K562 (cell line): ENCODE measurements around the gene SAMD13. TPM values are rescaled to one million over a fixed set of nuclear protein-coding genes. Genes with fewer than 3 reads are reported as not detected.

Experiments used
- ATF7 ChIP-seq: fragments of 450-650 bp; IDR thresholded peaks from 2 replicates; pipeline ENCODE4 v1.7.1; 2014; ENCODE audit warnings: mild to moderate bottlenecking, moderate library complexity
- CREB1 ChIP-seq, 2 experiments: sonication (generic) in 1 of 2; formaldehyde crosslinking in 1 of 2; IDR thresholded peaks; 2 replicates each; pipeline versions ENCODE4 v1.6.1 to v1.8.0; 2012 to 2022; ENCODE audit warnings: inconsistent platforms in 1 of 2, mild to moderate bottlenecking in 1 of 2, missing genetic modification reagents in 1 of 2, moderate library complexity in 1 of 2
- EGR1 ChIP-seq: fragments of 450-650 bp; conservative IDR thresholded peaks from 2 replicates; pipeline ENCODE4 v1.6.1; 2017; ENCODE audit warnings: mild to moderate bottlenecking
- FOXP1 ChIP-seq: sonication (generic); formaldehyde crosslinking; IDR thresholded peaks from 2 replicates; pipeline ENCODE4 v1.8.0; 2022; ENCODE audit warnings: mild to moderate bottlenecking, missing genetic modification reagents
- L3MBTL2 ChIP-seq: fragments of 450-650 bp; IDR thresholded peaks from 2 replicates; pipeline ENCODE4 v1.6.1; 2016; ENCODE audit warnings: mild to moderate bottlenecking, moderate library complexity
- MAZ ChIP-seq, 2 experiments: fragments of 450-650 bp in 1 of 2; sonication (generic) in 1 of 2; formaldehyde crosslinking; IDR thresholded peaks in 1 of 2; conservative IDR thresholded peaks in 1 of 2; 2 replicates each; pipeline versions ENCODE4 v1.4.0 to v1.5.0; 2020; ENCODE audit warnings: mild to moderate bottlenecking in 1 of 2, missing genetic modification reagents in 1 of 2
- POLR2A ChIP-seq: fragments of 450-650 bp; conservative IDR thresholded peaks from 2 replicates; pipeline ENCODE4 v1.6.1; 2016
- POLR2H ChIP-seq: IDR thresholded peaks from 2 replicates; pipeline ENCODE4 v1.6.1; 2016; ENCODE audit warnings: missing genetic modification characterization, low read depth, mild to moderate bottlenecking, control low read depth, missing compliant biosample characterization, moderate library complexity
- SAFB ChIP-seq: fragments of 200-400 bp; formaldehyde crosslinking; IDR thresholded peaks from 2 replicates; pipeline ENCODE4 v1.6.1; 2017; ENCODE audit warnings: low read depth, low read length, borderline replicate concordance
- SMAD4 ChIP-seq: fragments of 250-450 bp; sonication (Bioruptor Pico); conservative IDR thresholded peaks from 2 replicates; pipeline ENCODE4 v1.8.0; 2021; ENCODE audit warnings: inconsistent platforms, mild to moderate bottlenecking, moderate library complexity
- SRSF9 ChIP-seq: fragments of 200-400 bp; formaldehyde crosslinking; IDR thresholded peaks from 2 replicates; pipeline ENCODE4 v1.6.1; 2017; ENCODE audit warnings: low read depth, low read length, borderline replicate concordance
- TAF1 ChIP-seq: IDR thresholded peaks from 2 replicates; pipeline ENCODE4 v1.6.1; 2011; ENCODE audit warnings: mild to moderate bottlenecking, low read length, moderate library complexity; ENCODE audit not compliant: insufficient read depth, control insufficient read depth, severe bottlenecking; ENCODE audit errors: extremely low read depth
- TBP ChIP-seq: optimal IDR thresholded peaks from 2 replicates; pipeline ENCODE3; 2011; ENCODE audit warnings: low read depth, low read length, improper control_type of control experiment
- TCF7 ChIP-seq: sonication (generic); IDR thresholded peaks from 2 replicates; pipeline ENCODE4 v1.6.1; 2016; ENCODE audit warnings: antibody characterized with exemption, borderline replicate concordance
- U2AF1 ChIP-seq: fragments of 200-400 bp; formaldehyde crosslinking; optimal IDR thresholded peaks from 2 replicates; pipeline ENCODE3; 2017; ENCODE audit warnings: mild to moderate bottlenecking, low read depth, low read length, moderate library complexity
- ZNF431 ChIP-seq: sonication (generic); formaldehyde crosslinking; IDR thresholded peaks from 2 replicates; pipeline ENCODE4 v1.8.0; 2022; ENCODE audit warnings: mild to moderate bottlenecking, missing genetic modification reagents
- polyA plus RNA-seq, 8 experiments: library from polyadenylated mRNA; depleted of rRNA in 4 of 8; stranded (reverse) in 5 of 8; unstranded in 3 of 8; fragments of >200 nt; fragmentation: Nextera tagmentation in 2 of 8; fragmentation: Illumina TruSeq in 1 of 8; extraction: Ambion mirVana in 2 of 8; extraction: Trizol in 1 of 8; gene quantifications; 2 replicates each; pipeline versions ENCODE4 v1.2.1 to v1.2.3, GENCODE V29; 2011 to 2014; ENCODE audit warnings: inconsistent platforms in 1 of 8, missing spikeins in 1 of 8
- total RNA-seq, 7 experiments: library from RNA; depleted of rRNA in 6 of 7; stranded (reverse); fragments of >200 nt in 6 of 7; fragmentation: Illumina TruSeq in 2 of 7; extraction: Trizol in 2 of 7; gene quantifications; 2 replicates each; pipeline versions ENCODE4 v1.2.1 to v1.2.3, GENCODE V29; 2011 to 2021; ENCODE audit warnings: low replicate concordance in 1 of 7
- TF ChIP-seq, protein P1 (sequence below): sonication (generic); formaldehyde crosslinking; IDR thresholded peaks from 2 replicates; pipeline ENCODE4 v1.9.0; 2022; ENCODE audit warnings: mild to moderate bottlenecking, missing genetic modification reagents
- TF ChIP-seq, protein P2 (sequence below): fragments of 450-650 bp; IDR thresholded peaks from 2 replicates; pipeline ENCODE4 v1.6.1; 2018; ENCODE audit not compliant: partially characterized antibody
- TF ChIP-seq, protein P3 (sequence below): fragments of 450-650 bp; formaldehyde crosslinking; conservative IDR thresholded peaks from 2 replicates; pipeline ENCODE4 v1.4.0; 2022; ENCODE audit warnings: mild to moderate bottlenecking, missing genetic modification characterization
- TF ChIP-seq, protein P4 (sequence below), 2 experiments: fragments of 200-800 bp in 1 of 2; sonication (Bioruptor generic) in 1 of 2; sonication (generic) in 1 of 2; formaldehyde crosslinking in 1 of 2; IDR thresholded peaks in 1 of 2; conservative IDR thresholded peaks in 1 of 2; 2 replicates each; pipeline versions ENCODE4 v1.5.0 to v1.6.1; 2016 to 2020; ENCODE audit warnings: missing compliant biosample characterization in 1 of 2, missing genetic modification characterization in 1 of 2, missing genetic modification reagents in 1 of 2

Gene SAMD13
- total and polyA plus RNA-seq, 9 of the 15 experiments (the other 6 are each of a cell fraction or from before 2014, with no cell fraction given), result 0.78 to 2.7 (median 1.00) TPM

DNA sequence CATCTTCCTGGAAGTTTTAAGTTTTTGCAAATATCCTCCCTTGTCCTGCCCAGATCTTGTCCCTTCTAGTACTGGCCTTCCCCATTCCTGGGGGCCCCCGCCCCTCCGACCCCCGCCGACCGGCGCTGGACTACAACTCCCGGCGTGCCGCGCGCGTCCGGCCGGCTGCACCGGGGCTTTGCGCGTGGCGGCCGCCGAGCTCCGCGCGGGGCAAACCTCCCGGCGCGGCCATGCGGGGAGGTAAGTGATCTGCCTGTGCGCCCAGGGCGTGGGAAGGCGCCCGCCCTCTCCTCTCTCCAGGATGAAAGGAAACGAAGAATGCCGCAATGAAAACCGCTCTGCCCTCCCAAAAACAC, 3.2 kb upstream of the SAMD13 start (continued):
- TF ChIP-seq FOXP1 (CRISPR knock-in tag) (no peak; the same call in 1 of the 2 replicates), TAF1 (peak; percentile 76), TBP (peak; percentile 67), SMAD4 (CRISPR knock-in tag) (no peak), POLR2H (tag) (peak; percentile 36; the same call in 1 of the 2 replicates), SAFB (peak; percentile 91), EGR1 (0 out of 2 replicates have a peak, but pooled peaks have one; percentile 36), POLR2A (peak; percentile 83), ZNF431 (CRISPR knock-in tag) (no peak), L3MBTL2 (peak; percentile 70), ATF7 (no peak), SRSF9 (no peak), MAZ (CRISPR knock-in tag; conservative IDR thresholded peaks at IDR 0.05 in 1 of 2, IDR thresholded peaks at IDR 0.05 in 1 of 2) (peak; percentile 47 to 91), U2AF1 (no peak), CREB1 (IDR thresholded peaks at IDR 0.05) (0 out of 2 replicates have a peak, but pooled peaks have one; percentile 22), CREB1 (CRISPR knock-in tag; IDR thresholded peaks at IDR 0.05) (no peak), TCF7 (peak; percentile 49; the same call in 1 of the 2 replicates)
- TF ChIP-seq, protein P1, sequence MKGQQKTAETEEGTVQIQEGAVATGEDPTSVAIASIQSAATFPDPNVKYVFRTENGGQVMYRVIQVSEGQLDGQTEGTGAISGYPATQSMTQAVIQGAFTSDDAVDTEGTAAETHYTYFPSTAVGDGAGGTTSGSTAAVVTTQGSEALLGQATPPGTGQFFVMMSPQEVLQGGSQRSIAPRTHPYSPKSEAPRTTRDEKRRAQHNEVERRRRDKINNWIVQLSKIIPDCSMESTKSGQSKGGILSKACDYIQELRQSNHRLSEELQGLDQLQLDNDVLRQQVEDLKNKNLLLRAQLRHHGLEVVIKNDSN (CRISPR knock-in tag), result no peak
- TF ChIP-seq, protein P2, sequence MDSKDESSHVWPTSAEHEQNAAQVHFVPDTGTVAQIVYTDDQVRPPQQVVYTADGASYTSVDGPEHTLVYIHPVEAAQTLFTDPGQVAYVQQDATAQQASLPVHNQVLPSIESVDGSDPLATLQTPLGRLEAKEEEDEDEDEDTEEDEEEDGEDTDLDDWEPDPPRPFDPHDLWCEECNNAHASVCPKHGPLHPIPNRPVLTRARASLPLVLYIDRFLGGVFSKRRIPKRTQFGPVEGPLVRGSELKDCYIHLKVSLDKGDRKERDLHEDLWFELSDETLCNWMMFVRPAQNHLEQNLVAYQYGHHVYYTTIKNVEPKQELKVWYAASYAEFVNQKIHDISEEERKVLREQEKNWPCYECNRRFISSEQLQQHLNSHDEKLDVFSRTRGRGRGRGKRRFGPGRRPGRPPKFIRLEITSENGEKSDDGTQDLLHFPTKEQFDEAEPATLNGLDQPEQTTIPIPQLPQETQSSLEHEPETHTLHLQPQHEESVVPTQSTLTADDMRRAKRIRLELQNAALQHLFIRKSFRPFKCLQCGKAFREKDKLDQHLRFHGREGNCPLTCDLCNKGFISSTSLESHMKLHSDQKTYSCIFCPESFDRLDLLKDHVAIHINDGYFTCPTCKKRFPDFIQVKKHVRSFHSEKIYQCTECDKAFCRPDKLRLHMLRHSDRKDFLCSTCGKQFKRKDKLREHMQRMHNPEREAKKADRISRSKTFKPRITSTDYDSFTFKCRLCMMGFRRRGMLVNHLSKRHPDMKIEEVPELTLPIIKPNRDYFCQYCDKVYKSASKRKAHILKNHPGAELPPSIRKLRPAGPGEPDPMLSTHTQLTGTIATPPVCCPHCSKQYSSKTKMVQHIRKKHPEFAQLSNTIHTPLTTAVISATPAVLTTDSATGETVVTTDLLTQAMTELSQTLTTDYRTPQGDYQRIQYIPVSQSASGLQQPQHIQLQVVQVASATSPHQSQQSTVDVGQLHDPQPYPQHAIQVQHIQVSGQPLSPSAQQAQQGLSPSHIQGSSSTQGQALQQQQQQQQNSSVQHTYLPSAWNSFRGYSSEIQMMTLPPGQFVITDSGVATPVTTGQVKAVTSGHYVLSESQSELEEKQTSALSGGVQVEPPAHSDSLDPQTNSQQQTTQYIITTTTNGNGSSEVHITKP, result peak; percentile 70
- TF ChIP-seq, protein P3, sequence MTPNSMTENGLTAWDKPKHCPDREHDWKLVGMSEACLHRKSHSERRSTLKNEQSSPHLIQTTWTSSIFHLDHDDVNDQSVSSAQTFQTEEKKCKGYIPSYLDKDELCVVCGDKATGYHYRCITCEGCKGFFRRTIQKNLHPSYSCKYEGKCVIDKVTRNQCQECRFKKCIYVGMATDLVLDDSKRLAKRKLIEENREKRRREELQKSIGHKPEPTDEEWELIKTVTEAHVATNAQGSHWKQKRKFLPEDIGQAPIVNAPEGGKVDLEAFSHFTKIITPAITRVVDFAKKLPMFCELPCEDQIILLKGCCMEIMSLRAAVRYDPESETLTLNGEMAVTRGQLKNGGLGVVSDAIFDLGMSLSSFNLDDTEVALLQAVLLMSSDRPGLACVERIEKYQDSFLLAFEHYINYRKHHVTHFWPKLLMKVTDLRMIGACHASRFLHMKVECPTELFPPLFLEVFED (CRISPR knock-in tag), result no peak
- TF ChIP-seq, protein P4, sequence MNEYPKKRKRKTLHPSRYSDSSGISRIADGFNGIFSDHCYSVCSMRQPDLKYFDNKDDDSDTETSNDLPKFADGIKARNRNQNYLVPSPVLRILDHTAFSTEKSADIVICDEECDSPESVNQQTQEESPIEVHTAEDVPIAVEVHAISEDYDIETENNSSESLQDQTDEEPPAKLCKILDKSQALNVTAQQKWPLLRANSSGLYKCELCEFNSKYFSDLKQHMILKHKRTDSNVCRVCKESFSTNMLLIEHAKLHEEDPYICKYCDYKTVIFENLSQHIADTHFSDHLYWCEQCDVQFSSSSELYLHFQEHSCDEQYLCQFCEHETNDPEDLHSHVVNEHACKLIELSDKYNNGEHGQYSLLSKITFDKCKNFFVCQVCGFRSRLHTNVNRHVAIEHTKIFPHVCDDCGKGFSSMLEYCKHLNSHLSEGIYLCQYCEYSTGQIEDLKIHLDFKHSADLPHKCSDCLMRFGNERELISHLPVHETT (CRISPR knock-in tag; conservative IDR thresholded peaks at IDR 0.05 in 1 of 2, IDR thresholded peaks at IDR 0.05 in 1 of 2), result peak in 1 of 2 experiments; percentile 21; a peak in 1 of 4 replicates
